ACHN (cell line): ENCODE results near the gene ARHGEF11.
A peak's percentile ranks its signal among the peaks of the same experiment; 100 is the strongest.
"Not testable (repeated sequence)": the region's sequence is repeated elsewhere in the genome, so short reads cannot be mapped to it uniquely, and the experiment has no call there.

Source experiments
- DNase-seq: peaks from one replicate; pipeline ENCODE4 v3.0.0-alpha.2; 2015
- in situ Hi-C: cut with HindIII; loops from 2 replicates; pipeline ENCODE4 v1.10.0; 2017; ENCODE audit warnings: low sequenced_read_pairs, low pct_ligation_motif_present, low pct_unique_long_range_greater_than_20kb

The ARHGEF11 gene

GRCh38 chr1:157045250-157046218 is at the start of gene ARHGEF11:
ARHGEF11 (minus strand) TSS chr1:157045742; CDS start chr1:157044330, 1,412 bp downstream.
- DNase-seq = peak; percentile 94
- in situ Hi-C loops = no loop called here

- no peak for DNase-seq
- in situ Hi-C loops = no loop called here
Measured at GRCh38 chr1:157095091-157095490, 49.5 kb upstream of the ARHGEF11 start.

- DNase-seq = no peak
- in situ Hi-C loops = no loop called here
Measured at GRCh38 chr1:157092831-157093230, 47.3 kb upstream of the ARHGEF11 start.

GRCh38 chr1:157091668-157092273 is 46.2 kb upstream of the ARHGEF11 start:
- in situ Hi-C loops = no loop called here
- DNase-seq = no peak

GRCh38 chr1:157091186-157091585 is 45.6 kb upstream of the ARHGEF11 start:
- in situ Hi-C loops = no loop called here
- DNase-seq = no peak

- in situ Hi-C loops = no loop called here
Measured at GRCh38 chr1:157090771-157091170, 45.2 kb upstream of the ARHGEF11 start.

GRCh38 chr1:157090196-157090647 is 44.7 kb upstream of the ARHGEF11 start:
- peak; percentile 77 for DNase-seq
- in situ Hi-C loops = no loop called here

More at GRCh38 chr1:157090771-157091170, 45.2 kb upstream of the ARHGEF11 start:
- DNase-seq = no peak

GRCh38 chr1:157089789-157090188 is 44.2 kb upstream of the ARHGEF11 start:
- in situ Hi-C loops = no loop called here
- no peak for DNase-seq

- in situ Hi-C loops = no loop called here
- no peak for DNase-seq
Measured at GRCh38 chr1:157088607-157089006, 43.1 kb upstream of the ARHGEF11 start.

- no peak for DNase-seq
- in situ Hi-C loops = no loop called here
Measured at GRCh38 chr1:157087030-157087429, 41.5 kb upstream of the ARHGEF11 start.

- in situ Hi-C loops = no loop called here
Measured at GRCh38 chr1:157086299-157086698, 40.8 kb upstream of the ARHGEF11 start.

GRCh38 chr1:157085421-157085820 is 39.9 kb upstream of the ARHGEF11 start:
- no peak for DNase-seq
- in situ Hi-C loops = no loop called here

More at GRCh38 chr1:157086299-157086698, 40.8 kb upstream of the ARHGEF11 start:
- no peak for DNase-seq

GRCh38 chr1:157084720-157085119 is 39.2 kb upstream of the ARHGEF11 start:
- in situ Hi-C loops = no loop called here
- DNase-seq = no peak

- in situ Hi-C loops = no loop called here
- no peak for DNase-seq
Measured at GRCh38 chr1:157081707-157082106, 36.2 kb upstream of the ARHGEF11 start.

- in situ Hi-C loops = no loop called here
- DNase-seq = no peak
Measured at GRCh38 chr1:157080714-157081113, 35.2 kb upstream of the ARHGEF11 start.

GRCh38 chr1:157077394-157077793 is 31.9 kb upstream of the ARHGEF11 start:
- in situ Hi-C loops = no loop called here
- DNase-seq = no peak

- peak; percentile 24 for DNase-seq
- in situ Hi-C loops = no loop called here
Measured at GRCh38 chr1:157073944-157074685, 28.6 kb upstream of the ARHGEF11 start.

- in situ Hi-C loops = no loop called here
- DNase-seq = no peak
Measured at GRCh38 chr1:157069601-157070000, 24.1 kb upstream of the ARHGEF11 start.

- DNase-seq = not testable (repeated sequence)
Measured at GRCh38 chr1:157059241-157059640, 13.7 kb upstream of the ARHGEF11 start.

More at GRCh38 chr1:157059241-157059640, 13.7 kb upstream of the ARHGEF11 start:
- in situ Hi-C loops = not testable (repeated sequence)
